GM18517 (cell line): Measurements from ENCODE around the gene CHAT.

Experiments used
- ATAC-seq: cut with Tn5 transposase; IDR thresholded peaks from one replicate; pipeline ENCODE4 v1.9.1; 2021; ENCODE audit warnings: mild to moderate bottlenecking, moderate library complexity; ENCODE audit not compliant: unreplicated experiment

CHAT gene

GRCh38 chr10:49611816-49612512, 1.9 kb upstream of the CHAT start:
- ATAC-seq, result no peak

GRCh38 chr10:49612513-49613164, 1.2 kb upstream of the CHAT start:
- no peak for ATAC-seq

DNA sequence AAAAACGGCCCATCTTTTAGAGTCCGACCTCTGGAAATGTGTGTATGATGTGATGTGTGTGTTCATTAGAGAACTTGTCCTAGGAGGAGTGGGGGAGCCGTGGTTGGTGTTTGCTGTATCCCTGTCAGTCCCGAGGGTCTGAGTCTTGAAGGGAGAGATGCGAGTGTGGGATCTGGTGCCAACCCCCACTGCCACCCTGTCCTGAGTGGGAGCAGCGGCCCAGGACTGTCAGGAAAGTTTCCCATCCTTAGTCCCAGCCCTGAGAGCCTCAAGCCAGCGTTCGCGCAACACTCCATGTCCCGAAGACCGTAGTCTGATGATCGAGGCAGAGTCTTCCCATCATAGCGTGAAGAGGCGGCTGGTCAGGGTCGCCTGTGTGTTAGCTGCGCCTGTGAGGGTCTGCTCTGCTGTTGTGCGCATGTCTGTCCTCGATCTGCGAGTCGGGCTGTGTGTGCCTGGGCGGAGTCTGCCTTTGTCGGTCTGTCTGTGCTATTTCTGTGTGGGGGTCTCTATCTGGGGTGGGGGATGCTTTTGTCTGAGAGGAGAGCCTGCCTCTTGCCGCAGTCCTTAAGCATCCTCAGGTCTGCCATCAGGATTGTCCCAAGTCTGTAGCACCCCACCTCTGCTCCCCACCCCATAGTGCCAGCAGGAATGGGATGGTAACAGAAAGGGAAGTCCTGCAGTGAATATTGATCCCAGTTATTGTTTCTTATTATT, 514 bp upstream of the CHAT start:
- ATAC-seq, result no peak

GRCh38 chr10:49614242-49615198, 683 bp downstream of the CHAT start:
- ATAC-seq, result no peak

DNA sequence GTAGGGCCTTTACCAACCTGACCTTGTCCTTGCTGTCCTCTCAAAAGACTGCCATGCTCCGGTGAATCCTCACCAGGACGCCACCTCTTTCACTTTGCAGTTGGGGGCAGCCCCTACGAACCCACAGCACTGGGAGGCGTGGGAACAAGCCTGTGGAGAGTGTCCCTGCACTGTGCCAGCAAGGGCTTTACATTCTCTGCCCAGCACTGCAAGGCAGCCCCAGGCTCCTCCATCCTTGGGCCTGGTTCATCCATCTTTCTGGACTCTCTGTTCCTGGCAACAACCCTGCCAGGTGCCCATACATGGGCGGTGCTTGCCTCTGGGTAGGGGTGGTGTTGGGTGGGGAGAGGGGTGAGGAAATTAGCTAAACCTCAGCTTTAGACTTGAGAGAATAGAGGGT, 1.4 kb downstream of the CHAT start:
- ATAC-seq, result no peak

GRCh38 chr10:49615721-49616120, 1.9 kb downstream of the CHAT start:
- ATAC-seq, result no peak

DNA sequence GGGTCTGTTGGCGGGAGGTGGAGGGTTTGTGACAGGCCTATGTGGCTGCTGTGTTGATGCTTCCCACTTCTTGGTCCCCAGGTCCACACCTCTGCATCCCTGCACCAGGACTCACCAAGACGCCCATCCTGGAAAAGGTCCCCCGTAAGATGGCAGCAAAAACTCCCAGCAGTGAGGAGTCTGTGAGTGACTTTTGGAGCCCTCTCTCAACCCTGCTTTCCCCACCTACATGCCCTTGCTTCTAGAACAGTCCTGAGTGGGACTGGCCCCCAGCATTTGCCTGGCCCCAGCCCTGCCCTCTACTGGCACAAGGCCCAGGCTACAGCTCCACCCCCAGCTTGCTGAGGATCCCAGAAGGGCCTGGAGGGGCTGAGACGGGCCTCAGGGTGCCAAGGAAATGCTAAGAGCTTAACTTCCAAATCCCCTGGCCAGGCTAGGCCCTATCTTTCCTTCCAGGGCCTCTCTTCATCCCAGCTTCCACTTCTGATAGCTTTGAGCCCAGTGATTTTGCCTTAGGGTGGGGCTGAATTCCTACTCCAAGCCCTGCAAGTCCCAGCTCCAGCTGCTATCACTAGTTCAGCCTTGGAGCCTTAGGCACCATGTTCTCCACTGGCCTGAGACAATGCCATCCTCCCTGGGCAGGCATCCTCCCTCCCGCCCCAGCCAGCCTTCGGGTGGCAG, 2.7 kb downstream of the CHAT start:
- no peak for ATAC-seq

DNA sequence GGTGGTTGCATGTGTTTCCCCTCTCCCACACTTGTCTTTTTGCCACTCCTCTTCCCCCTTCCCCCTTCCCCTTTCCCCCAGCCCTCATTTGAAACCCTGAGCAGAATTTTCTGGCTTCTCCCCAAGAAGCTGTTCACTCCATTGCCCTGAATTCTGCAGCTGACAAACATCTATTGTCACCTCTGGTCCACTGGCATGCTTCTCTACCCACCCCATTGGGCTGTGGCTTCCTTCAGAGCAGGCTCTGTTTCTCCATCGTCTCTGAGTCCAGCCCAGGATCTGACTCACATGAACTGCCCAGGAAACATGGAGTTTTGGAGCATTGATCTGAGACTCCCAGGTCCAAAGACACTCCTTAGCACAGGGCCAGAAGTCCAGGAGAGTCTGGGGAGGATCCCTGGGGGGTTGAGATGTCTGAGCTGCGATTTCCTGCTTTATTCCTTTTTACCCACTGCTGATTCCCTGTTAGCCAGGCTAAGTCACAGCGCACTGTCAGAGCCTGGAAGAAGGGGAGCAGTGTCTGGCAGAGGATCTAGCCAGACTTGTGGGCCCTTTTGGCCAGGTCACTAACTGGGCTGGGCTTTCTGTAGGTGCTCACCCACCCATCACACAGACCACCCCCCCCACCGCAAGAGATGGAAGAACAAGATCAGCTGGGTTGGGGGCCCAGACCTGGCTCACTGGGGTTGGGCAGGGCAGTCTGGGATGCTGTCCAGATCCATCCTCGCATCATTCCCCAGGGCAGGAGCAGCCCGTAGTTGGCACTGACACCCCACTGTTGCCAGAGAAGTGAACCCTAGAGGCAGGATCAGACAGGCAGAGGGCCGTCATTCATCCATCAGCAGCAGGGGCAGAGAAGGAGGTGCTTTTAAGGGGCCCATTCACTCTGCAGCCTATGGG, 3.5 kb downstream of the CHAT start:
- no peak for ATAC-seq

GRCh38 chr10:49618821-49619220, 5.0 kb downstream of the CHAT start:
- ATAC-seq, result no peak

DNA sequence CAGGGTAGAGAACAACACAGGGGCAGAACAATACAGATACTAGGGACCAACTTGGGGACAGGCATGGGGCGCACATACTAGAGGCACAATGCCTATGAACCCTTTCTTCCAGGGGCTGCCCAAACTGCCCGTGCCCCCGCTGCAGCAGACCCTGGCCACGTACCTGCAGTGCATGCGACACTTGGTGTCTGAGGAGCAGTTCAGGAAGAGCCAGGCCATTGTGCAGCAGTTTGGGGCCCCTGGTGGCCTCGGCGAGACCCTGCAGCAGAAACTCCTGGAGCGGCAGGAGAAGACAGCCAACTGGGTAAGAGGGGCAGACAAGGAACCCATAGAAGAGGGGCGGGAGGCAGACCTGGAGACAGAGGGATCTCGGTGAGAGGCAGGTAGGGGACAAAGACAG, 5.8 kb downstream of the CHAT start:
- ATAC-seq, result no peak

GRCh38 chr10:49620286-49620810, 6.5 kb downstream of the CHAT start:
- ATAC-seq, result no peak

- ATAC-seq, result no peak
Observed at GRCh38 chr10:49620841-49621378, 7.1 kb downstream of the CHAT start.

GRCh38 chr10:49621561-49621960, 7.7 kb downstream of the CHAT start:
- ATAC-seq, result no peak

- no peak for ATAC-seq
Observed at GRCh38 chr10:49622426-49623425, 8.9 kb downstream of the CHAT start.

DNA sequence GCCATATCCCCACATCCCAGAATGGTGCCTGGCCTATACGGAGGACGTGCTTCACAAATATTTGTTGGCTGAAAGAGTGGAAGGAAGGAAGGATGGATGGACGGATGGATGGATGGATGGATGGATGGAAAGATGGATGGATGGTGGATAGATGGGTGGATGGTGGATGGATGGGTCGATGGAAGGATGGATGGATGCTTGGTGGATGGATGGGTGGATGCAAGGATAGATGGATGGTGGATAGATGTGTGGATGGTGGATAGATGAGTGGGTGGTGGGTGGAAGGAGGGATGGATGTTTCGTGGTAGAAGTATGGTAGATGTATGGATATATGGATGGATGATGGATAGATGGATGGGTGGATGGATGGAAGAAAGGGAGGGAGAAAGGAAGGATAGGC, 10.8 kb downstream of the CHAT start:
- no peak for ATAC-seq

DNA sequence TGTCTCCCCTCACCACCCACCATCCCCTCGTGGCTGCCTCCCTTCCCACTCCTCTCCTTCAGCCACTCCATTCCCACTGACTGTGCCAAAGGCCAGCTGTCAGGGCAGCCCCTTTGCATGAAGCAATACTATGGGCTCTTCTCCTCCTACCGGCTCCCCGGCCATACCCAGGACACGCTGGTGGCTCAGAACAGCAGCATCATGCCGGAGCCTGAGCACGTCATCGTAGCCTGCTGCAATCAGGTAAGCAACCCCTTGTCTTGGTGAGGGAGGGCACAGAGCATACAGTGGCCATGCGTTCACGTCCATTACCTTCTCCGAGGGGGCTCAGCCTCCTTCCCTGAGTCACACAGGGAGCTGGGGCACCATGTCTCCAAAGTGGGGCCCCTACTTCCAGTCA, 11.6 kb downstream of the CHAT start:
- no peak for ATAC-seq

GRCh38 chr10:49627038-49627437, 13.2 kb downstream of the CHAT start:
- ATAC-seq, result no peak
